HEK293 (cell line): ENCODE results near the gene POMC.

Experiments used
- CTCF ChIA-PET: fragments of 350-600 bp; formaldehyde crosslinking; extraction: SDS; loops from one replicate; lab custom pipeline; 2021; ENCODE audit warnings: antibody characterized with exemption; lab: Yijun Ruan, JAX
- POLR2A ChIA-PET: fragments of 300-600 bp; formaldehyde crosslinking; extraction: SDS; loops from one replicate; lab custom pipeline; 2020; ENCODE audit warnings: antibody characterized with exemption, inconsistent platforms; lab: Yijun Ruan, JAX
- H3K27ac ChIP-seq: fragments of 200-500 bp; sonication (Bioruptor generic); 2 replicates; pipeline ENCODE4 v1.5.1; 2014; ENCODE audit warnings: low read depth, low read length, control low read depth, inconsistent platforms; ENCODE audit errors: extremely low read depth
- H3K36me3 ChIP-seq, 2 experiments: fragments of 200-500 bp in 1 of 2; sonication (Bioruptor generic) in 1 of 2; 1 replicate in 1 of 2; 2 replicates in 1 of 2; pipeline ENCODE4 v1.5.1; 2014 to 2017; ENCODE audit warnings: inconsistent platforms in 2 of 2, low read length in 2 of 2; ENCODE audit not compliant: control insufficient read depth in 2 of 2, insufficient read depth in 1 of 2
- H3K4me1 ChIP-seq: fragments of 200-500 bp; sonication (Bioruptor generic); 2 replicates; pipeline ENCODE4 v1.5.1; 2014; ENCODE audit warnings: mild to moderate bottlenecking, low read length, inconsistent platforms; ENCODE audit not compliant: control insufficient read depth, insufficient read depth
- H3K4me3 ChIP-seq: 2 replicates; pipeline ENCODE4 v1.5.1; 2011; ENCODE audit warnings: low read depth, mild to moderate bottlenecking, control low read depth, low read length, moderate library complexity
- H3K9me3 ChIP-seq: fragments of 200-500 bp; sonication (Bioruptor generic); 2 replicates; pipeline ENCODE4 v1.5.1; 2014; ENCODE audit warnings: low read depth, low read length, inconsistent platforms; ENCODE audit not compliant: control insufficient read depth, insufficient read depth
- BCL11A ChIP-seq: fragments of 450-650 bp; formaldehyde crosslinking; IDR thresholded peaks from 2 replicates; pipeline ENCODE4 v1.5.1; 2016; ENCODE audit warnings: low read depth, missing biosample characterization, missing genetic modification characterization
- BCL11B ChIP-seq: fragments of 450-650 bp; formaldehyde crosslinking; IDR thresholded peaks from 2 replicates; pipeline ENCODE4 v1.5.1; 2016; ENCODE audit warnings: low read depth, missing biosample characterization, missing genetic modification characterization
- OSR2 ChIP-seq: fragments of 450-650 bp; formaldehyde crosslinking; IDR thresholded peaks from 2 replicates; pipeline ENCODE4 v1.5.1; 2016; ENCODE audit warnings: missing biosample characterization, missing genetic modification characterization
- PATZ1 ChIP-seq: fragments of 450-650 bp; formaldehyde crosslinking; IDR thresholded peaks from 2 replicates; pipeline ENCODE4 v1.5.1; 2016; ENCODE audit warnings: missing biosample characterization, missing genetic modification characterization
- PRDM10 ChIP-seq: fragments of 450-650 bp; formaldehyde crosslinking; IDR thresholded peaks from 2 replicates; pipeline ENCODE4 v1.5.1; 2016; ENCODE audit warnings: missing biosample characterization, missing genetic modification characterization
- PRDM4 ChIP-seq: fragments of 450-650 bp; formaldehyde crosslinking; IDR thresholded peaks from 2 replicates; pipeline ENCODE4 v1.5.1; 2017; ENCODE audit warnings: missing biosample characterization, missing genetic modification characterization
- RBAK ChIP-seq: fragments of 450-650 bp; formaldehyde crosslinking; IDR thresholded peaks from 2 replicates; pipeline ENCODE4 v1.5.1; 2016; ENCODE audit warnings: missing biosample characterization, missing genetic modification characterization
- SCRT2 ChIP-seq: fragments of 450-650 bp; formaldehyde crosslinking; IDR thresholded peaks from 2 replicates; pipeline ENCODE4 v1.5.1; 2016; ENCODE audit warnings: missing biosample characterization, missing genetic modification characterization
- TRIM28 ChIP-seq: IDR thresholded peaks from 2 replicates; pipeline ENCODE4 v1.6.1; 2011; ENCODE audit warnings: low read length, control low read depth, borderline replicate concordance
- YY2 ChIP-seq: fragments of 450-650 bp; formaldehyde crosslinking; IDR thresholded peaks from 2 replicates; pipeline ENCODE4 v1.5.1; 2016; ENCODE audit warnings: missing biosample characterization, missing genetic modification characterization
- ZIC2 ChIP-seq: fragments of 450-650 bp; formaldehyde crosslinking; IDR thresholded peaks from 2 replicates; pipeline ENCODE4 v1.5.1; 2016; ENCODE audit warnings: missing biosample characterization, missing genetic modification characterization
- ZNF449 ChIP-seq: fragments of 450-650 bp; formaldehyde crosslinking; IDR thresholded peaks from 2 replicates; pipeline ENCODE4 v1.5.1; 2017; ENCODE audit warnings: missing biosample characterization, mild to moderate bottlenecking, missing genetic modification characterization, moderate library complexity
- ZNF596 ChIP-seq: fragments of 450-650 bp; IDR thresholded peaks from 2 replicates; pipeline ENCODE4 v1.5.0; 2018; ENCODE audit warnings: missing biosample characterization, mild to moderate bottlenecking, missing genetic modification characterization, moderate library complexity
- ZNF677 ChIP-seq: fragments of 450-650 bp; IDR thresholded peaks from 2 replicates; pipeline ENCODE4 v1.5.0; 2018; ENCODE audit warnings: missing biosample characterization, mild to moderate bottlenecking, missing genetic modification characterization, moderate library complexity
- ZNF777 ChIP-seq: fragments of 450-650 bp; formaldehyde crosslinking; IDR thresholded peaks from 2 replicates; pipeline ENCODE4 v1.5.1; 2017; ENCODE audit warnings: missing biosample characterization, missing genetic modification characterization, borderline replicate concordance
- ZNF830 ChIP-seq: fragments of 450-650 bp; IDR thresholded peaks from 2 replicates; pipeline ENCODE4 v1.5.0; 2018; ENCODE audit warnings: missing biosample characterization, missing genetic modification characterization, low read depth, mild to moderate bottlenecking, moderate library complexity
- ZNF837 ChIP-seq: fragments of 450-650 bp; formaldehyde crosslinking; IDR thresholded peaks from 2 replicates; pipeline ENCODE4 v1.5.1; 2016; ENCODE audit warnings: missing biosample characterization, missing genetic modification characterization
- ZNF843 ChIP-seq: fragments of 450-650 bp; formaldehyde crosslinking; IDR thresholded peaks from 2 replicates; pipeline ENCODE4 v1.5.1; 2016; ENCODE audit warnings: missing biosample characterization, missing genetic modification characterization

The POMC gene

GRCh38 chr2:25198209-25198525, 29.8 kb upstream of the POMC start (continued):
- TF ChIP-seq PATZ1 (tag by site-specific recombination): no peak
- no peak for TF ChIP-seq SCRT2 (tag by site-specific recombination)
- TF ChIP-seq YY2 (tag by site-specific recombination): no peak
- no peak for TF ChIP-seq ZNF837 (tag by site-specific recombination)
- TF ChIP-seq PRDM10 (tag by site-specific recombination): no peak
- TF ChIP-seq ZNF843: no peak
- TF ChIP-seq BCL11A (tag by site-specific recombination): no peak
- TF ChIP-seq ZIC2: no peak
- no peak for TF ChIP-seq ZNF596 (tag by site-specific recombination)

GRCh38 chr2:25197336-25198208, 29.2 kb upstream of the POMC start:
- Histone ChIP-seq H3K4me3 (no peak overlapping the region), H3K9me3 (no peaks in the 10 kb centered on the region), H3K36me3 (no peaks in the 10 kb centered on the region), H3K27ac (no peak overlapping the region), H3K4me1 (no peaks in the 10 kb centered on the region; the same call in 1 of the 2 replicates)
- ChIA-PET CTCF (interaction anchor here (0.6 to 3.8 kb wide), 13 partner anchors 8 to 787 kb away, joined by 3 to 48 read pairs (median 5); no protein-coding TSS in a partner anchor), POLR2A (interaction anchor here (0.7 kb wide), 1 partner anchor 555 kb away, joined by 4 read pairs; no protein-coding TSS in a partner anchor)
- TF ChIP-seq ZIC2 (no peak), BCL11B (tag by site-specific recombination) (no peak), RBAK (no peak), PRDM4 (no peak), ZNF677 (tag by site-specific recombination) (no peak), OSR2 (tag by site-specific recombination) (no peak), TRIM28 (no peak), ZNF830 (tag by site-specific recombination) (no peak), ZNF777 (tag by site-specific recombination) (no peak), ZNF449 (no peak)
